CD14-positive monocyte (primary cell): ENCODE results near the gene NPAS3. TPM values are rescaled to one million over a fixed set of nuclear protein-coding genes. Genes with fewer than 3 reads are reported as not detected.

Experiments
- DNase-seq, 3 donors: peaks; one replicate each; pipeline ENCODE4 v3.0.0-alpha.2; 2011 to 2022
- H2AFZ ChIP-seq: 2 replicates; pipeline ENCODE4 v1.6.0; 2012; ENCODE audit warnings: mild to moderate bottlenecking, low read depth, low read length, inconsistent platforms; ENCODE audit not compliant: insufficient read depth, poor library complexity, severe bottlenecking
- H3K27ac ChIP-seq, 2 donors: 1 replicate in 1 of 2; 2 replicates in 1 of 2; pipeline ENCODE4 v1.5.1; 2012 to 2013; ENCODE audit warnings: low read length in 2 of 2, control low read depth in 1 of 2, inconsistent platforms in 1 of 2, low read depth in 1 of 2, mild to moderate bottlenecking in 1 of 2
- H3K27me3 ChIP-seq, 2 donors: one replicate each; pipeline versions ENCODE4 v1.6.0 to v1.6.1; 2011 to 2013; ENCODE audit warnings: low read length in 2 of 2; ENCODE audit not compliant: control insufficient read depth in 2 of 2, insufficient read depth in 2 of 2
- H3K36me3 ChIP-seq, 2 donors: replicated peaks in 1 of 2; 1 replicate in 1 of 2; 2 replicates in 1 of 2; pipeline versions ENCODE4 v1.5.1 to v1.6.1; 2012 to 2013; ENCODE audit warnings: low read length in 2 of 2, control low read depth in 1 of 2, inconsistent platforms in 1 of 2, mild to moderate bottlenecking in 1 of 2; ENCODE audit not compliant: insufficient read depth in 2 of 2, control insufficient read depth in 1 of 2
- H3K4me1 ChIP-seq, 2 donors: 1 replicate in 1 of 2; 2 replicates in 1 of 2; pipeline versions ENCODE4 v1.5.1 to v1.6.1; 2012 to 2013; ENCODE audit warnings: low read length in 2 of 2, control low read depth in 1 of 2, inconsistent platforms in 1 of 2, mild to moderate bottlenecking in 1 of 2, moderate library complexity in 1 of 2; ENCODE audit not compliant: insufficient read depth in 2 of 2, control insufficient read depth in 1 of 2
- H3K4me2 ChIP-seq: replicated peaks from 2 replicates; pipeline ENCODE3; 2012; ENCODE audit warnings: low read length, moderate library complexity, mild to moderate bottlenecking; ENCODE audit not compliant: poor library complexity, severe bottlenecking; ENCODE audit errors: extremely low read depth
- H3K4me3 ChIP-seq, 3 experiments: fragments of 200-600 bp in 1 of 3; sonication (generic) in 1 of 3; replicated peaks in 1 of 3; 1 replicate in 2 of 3; 2 replicates in 1 of 3; pipeline ENCODE4 v1.5.1; 2011 to 2013; ENCODE audit warnings: low read length in 3 of 3, mild to moderate bottlenecking in 3 of 3, control low read depth in 2 of 3, low read depth in 2 of 3, inconsistent platforms in 1 of 3, moderate library complexity in 1 of 3
- H3K79me2 ChIP-seq: 2 replicates; pipeline ENCODE4 v1.6.0; 2012; ENCODE audit warnings: mild to moderate bottlenecking, control low read depth, inconsistent platforms, low read length, moderate library complexity; ENCODE audit not compliant: insufficient read depth
- H3K9ac ChIP-seq: 2 replicates; pipeline ENCODE4 v1.6.0; 2017; ENCODE audit warnings: low read length, mild to moderate bottlenecking; ENCODE audit not compliant: insufficient read depth, poor library complexity, severe bottlenecking
- H3K9me3 ChIP-seq, 2 donors: replicated peaks in 1 of 2; 1 replicate in 1 of 2; 2 replicates in 1 of 2; pipeline versions ENCODE4 v1.5.1 to v1.6.1; 2012 to 2013; ENCODE audit warnings: low read length in 2 of 2, control low read depth in 1 of 2; ENCODE audit not compliant: control insufficient read depth in 1 of 2, insufficient read depth in 1 of 2
- H4K20me1 ChIP-seq: 2 replicates; pipeline ENCODE4 v1.6.0; 2012; ENCODE audit warnings: mild to moderate bottlenecking, low read length, control low read depth, moderate library complexity; ENCODE audit not compliant: insufficient read depth
- H3K27ac Mint-ChIP-seq, 7 donors: one replicate each; pipeline ENCODE4 v1.8.0; 2020; ENCODE audit warnings: mild to moderate bottlenecking in 7 of 7, mixed read lengths in 7 of 7, moderate library complexity in 6 of 7, inconsistent platforms in 2 of 7
- H3K27me3 Mint-ChIP-seq, 3 donors: one replicate each; pipeline ENCODE4 v1.8.0; 2021 to 2022; ENCODE audit warnings: low read depth in 3 of 3, mild to moderate bottlenecking in 3 of 3, mixed read lengths in 3 of 3, moderate library complexity in 3 of 3, inconsistent platforms in 1 of 3
- H3K36me3 Mint-ChIP-seq, 2 donors: one replicate each; pipeline ENCODE4 v1.8.0; 2020; ENCODE audit warnings: mixed read lengths in 2 of 2, inconsistent platforms in 1 of 2, mild to moderate bottlenecking in 1 of 2
- H3K4me1 Mint-ChIP-seq: one replicate; pipeline ENCODE4 v1.8.0; 2020; ENCODE audit warnings: mild to moderate bottlenecking, mixed read lengths
- H3K4me3 Mint-ChIP-seq, 2 donors: one replicate each; pipeline ENCODE4 v1.8.0; 2020; ENCODE audit warnings: mild to moderate bottlenecking in 2 of 2, mixed read lengths in 2 of 2, moderate library complexity in 1 of 2
- H3K9me3 Mint-ChIP-seq, 7 donors: one replicate each; pipeline ENCODE4 v1.8.0; 2020 to 2022; ENCODE audit warnings: mixed read lengths in 7 of 7, mild to moderate bottlenecking in 6 of 7, moderate library complexity in 6 of 7, inconsistent platforms in 2 of 7
- CTCF ChIP-seq: fragments of 200-600 bp; IDR thresholded peaks from one replicate; pipeline ENCODE4 v1.8.0; 2022; ENCODE audit warnings: antibody characterized with exemption, mild to moderate bottlenecking
- WGBS: methylation state at CpG from one replicate; pipeline ENCODE4 v1.1.5; 2013; ENCODE audit warnings: missing lambda C conversion rate; ENCODE audit not compliant: insufficient coverage; 5-methylcytosine and 5-hydroxymethylcytosine counted together
- intact Hi-C, 2 donors: fragments of 100-400 bp; cut with micrococcal nuclease; formaldehyde crosslinking; loops; one replicate each; pipeline versions ENCODE4 v1.15.0 to v1.15.1; 2023
- polyA plus RNA-seq, 3 donors: library from polyadenylated mRNA; depleted of rRNA in 1 of 3; unstranded in 2 of 3; stranded (reverse) in 1 of 3; fragments of 300-500 nt in 2 of 3; fragments of >200 nt in 1 of 3; fragmentation: Illumina TruSeq in 2 of 3; gene quantifications; 1 replicate in 2 of 3; 2 replicates in 1 of 3; pipeline ENCODE4 v1.2.3, GENCODE V29; 2012 to 2021

The NPAS3 gene
- polyA plus RNA-seq, 3 donors, result not detected

DNA sequence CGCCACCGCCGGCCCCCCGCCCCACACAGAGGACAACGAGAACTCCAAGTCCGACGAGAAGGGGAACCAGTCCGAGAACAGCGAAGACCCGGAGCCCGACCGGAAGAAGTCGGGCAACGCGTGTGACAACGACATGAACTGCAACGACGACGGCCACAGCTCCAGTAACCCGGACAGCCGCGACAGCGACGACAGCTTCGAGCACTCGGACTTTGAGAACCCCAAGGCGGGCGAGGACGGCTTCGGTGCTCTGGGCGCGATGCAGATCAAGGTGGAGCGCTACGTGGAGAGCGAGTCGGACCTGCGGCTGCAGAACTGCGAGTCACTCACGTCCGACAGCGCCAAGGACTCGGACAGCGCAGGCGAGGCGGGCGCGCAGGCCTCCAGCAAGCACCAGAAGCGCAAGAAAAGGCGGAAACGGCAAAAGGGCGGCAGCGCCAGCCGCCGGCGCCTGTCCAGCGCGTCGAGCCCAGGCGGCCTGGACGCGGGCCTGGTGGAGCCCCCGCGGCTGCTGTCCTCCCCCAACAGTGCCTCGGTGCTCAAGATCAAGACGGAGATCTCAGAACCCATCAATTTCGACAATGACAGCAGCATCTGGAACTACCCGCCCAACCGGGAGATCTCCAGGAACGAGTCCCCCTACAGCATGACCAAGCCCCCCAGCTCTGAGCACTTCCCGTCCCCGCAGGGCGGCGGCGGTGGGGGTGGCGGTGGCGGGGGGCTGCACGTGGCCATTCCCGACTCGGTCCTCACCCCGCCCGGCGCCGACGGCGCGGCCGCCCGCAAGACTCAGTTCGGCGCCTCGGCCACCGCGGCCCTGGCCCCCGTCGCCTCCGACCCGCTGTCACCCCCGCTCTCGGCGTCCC is 861.3 kb downstream of the NPAS3 start:
- peaks cover 0 to 2% of the 10 kb centered on the region in 2 donors for H3K36me3 Mint-ChIP-seq
- no peak for DNase-seq
- WGBS, result 32% methylated on average over 98 of the region's 100 CpGs
- H3K9me3 Mint-ChIP-seq, result peaks cover 0 to 12% (median 4%) of the 10 kb centered on the region in 7 donors
- Histone ChIP-seq H3K9me3 (peaks cover 0 to 7% of the 10 kb centered on the region in 2 donors), H3K9ac (no peak overlapping the region), H3K79me2 (no peaks in the 10 kb centered on the region), H2AFZ (no peak overlapping the region), H4K20me1 (no peaks in the 10 kb centered on the region), H3K27me3 (peaks cover 31 to 47% of the 10 kb centered on the region in 2 donors), H3K36me3 (no peaks in the 10 kb centered on the region), H3K4me3 (no peak overlapping the region), H3K4me1 (no peaks in the 10 kb centered on the region), H3K4me2 (no peak overlapping the region), H3K27ac (no peak overlapping the region)
- peaks cover 37 to 43% (median 40%) of the 10 kb centered on the region in 3 donors for H3K27me3 Mint-ChIP-seq
- intact Hi-C loops, result no loop called here
- peak overlapping the region in 1 of 2 donors; percentile 82 for H3K4me3 Mint-ChIP-seq
- TF ChIP-seq CTCF, result no peak
- H3K27ac Mint-ChIP-seq, result no peak overlapping the region
- H3K4me1 Mint-ChIP-seq, result no peaks in the 10 kb centered on the region

GRCh38 chr14:33800735-33801163 is 862.1 kb downstream of the NPAS3 start:
- no peak overlapping the region for H3K27ac Mint-ChIP-seq
- H2AFZ ChIP-seq, result no peak overlapping the region
- 46% methylated on average over 45 of the region's 45 CpGs for WGBS
- peaks cover 31 to 47% of the 10 kb centered on the region in 2 donors for H3K27me3 ChIP-seq
- no peak for TF ChIP-seq CTCF
- H3K79me2 ChIP-seq, result no peaks in the 10 kb centered on the region
- H3K9me3 ChIP-seq, result peaks cover 0 to 7% of the 10 kb centered on the region in 2 donors
- H3K4me2 ChIP-seq, result no peak overlapping the region
- no peaks in the 10 kb centered on the region for H3K36me3 ChIP-seq
- H3K4me3 Mint-ChIP-seq, result peak overlapping the region in 1 of 2 donors; percentile 83
- H3K4me3 ChIP-seq, result no peak overlapping the region
- intact Hi-C loops, result no loop called here
- H3K27ac ChIP-seq, result no peak overlapping the region
- peaks cover 37 to 45% (median 38%) of the 10 kb centered on the region in 3 donors for H3K27me3 Mint-ChIP-seq
- H3K4me1 Mint-ChIP-seq, result no peaks in the 10 kb centered on the region
- peaks cover 0 to 2% of the 10 kb centered on the region in 2 donors for H3K36me3 Mint-ChIP-seq
- H4K20me1 ChIP-seq, result no peaks in the 10 kb centered on the region
- no peak overlapping the region for H3K9ac ChIP-seq
- peaks cover 0 to 12% (median 5%) of the 10 kb centered on the region in 7 donors for H3K9me3 Mint-ChIP-seq
- no peaks in the 10 kb centered on the region for H3K4me1 ChIP-seq
- DNase-seq, result no peak
